Stimulated activated CD4-positive, alpha-beta T cell treated with anti-CD3 and anti-CD28 coated beads, TNF-alpha, amount 100 ng/mL, for 48 hours (primary cell): ENCODE results near the gene TRNP1.
"Not testable (repeated sequence)": the region's sequence is repeated elsewhere in the genome, so short reads cannot be mapped to it uniquely, and the experiment has no call there.

ENCODE experiments used
- DNase-seq, 3 donors: peaks; one replicate each; pipeline ENCODE4 v3.0.0-alpha.2; 2020; ENCODE audit warnings: low read depth in 3 of 3

TRNP1 gene, protein sequence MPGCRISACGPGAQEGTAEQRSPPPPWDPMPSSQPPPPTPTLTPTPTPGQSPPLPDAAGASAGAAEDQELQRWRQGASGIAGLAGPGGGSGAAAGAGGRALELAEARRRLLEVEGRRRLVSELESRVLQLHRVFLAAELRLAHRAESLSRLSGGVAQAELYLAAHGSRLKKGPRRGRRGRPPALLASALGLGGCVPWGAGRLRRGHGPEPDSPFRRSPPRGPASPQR

DNA sequence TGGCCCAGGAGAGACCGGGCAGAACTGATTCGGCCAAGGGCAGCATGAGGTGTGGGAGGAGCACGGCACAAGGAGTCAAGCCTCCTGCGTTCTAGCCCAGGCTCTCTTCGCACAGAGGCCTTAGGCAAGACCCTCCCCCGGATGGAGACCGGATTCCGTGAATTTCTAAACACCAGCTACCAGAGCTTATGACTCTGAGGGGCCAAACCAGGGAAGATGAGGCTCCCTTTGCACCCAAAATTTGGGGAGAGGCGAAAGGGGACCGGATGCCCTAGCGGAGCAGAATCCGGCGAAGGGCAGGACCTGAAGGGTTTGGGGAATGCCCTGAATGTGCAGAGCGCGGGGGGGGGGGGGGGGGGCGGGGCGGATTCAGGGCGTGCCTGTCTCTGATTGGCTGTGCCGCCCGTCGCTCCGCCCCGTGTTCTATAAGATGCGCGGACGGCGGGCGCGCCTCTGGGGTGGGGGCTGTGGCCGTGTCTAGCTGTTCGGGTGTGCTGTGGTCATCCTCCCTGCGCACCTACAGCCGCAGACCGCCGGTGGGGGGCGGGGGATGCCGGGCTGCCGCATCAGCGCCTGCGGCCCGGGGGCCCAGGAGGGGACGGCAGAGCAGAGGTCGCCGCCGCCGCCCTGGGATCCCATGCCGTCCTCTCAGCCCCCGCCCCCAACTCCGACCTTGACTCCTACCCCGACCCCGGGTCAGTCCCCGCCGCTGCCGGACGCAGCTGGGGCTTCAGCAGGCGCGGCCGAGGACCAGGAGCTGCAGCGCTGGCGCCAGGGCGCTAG is at the start of gene TRNP1:
Gene TRNP1, plus strand, starts transcription at position 456 of the 783 bp plus-strand sequence. Its CDS starts 95 bp downstream, at position 551.
- peak; percentile 37 to 59 (median 52) for DNase-seq

GRCh38 chr1:26945138-26945537 is 48.4 kb upstream of the TRNP1 start:
- DNase-seq, result no peak

- DNase-seq, result no peak
Observed at GRCh38 chr1:26945728-26946127, 47.8 kb upstream of the TRNP1 start.

- no peak for DNase-seq
Observed at GRCh38 chr1:26946270-26946669, 47.2 kb upstream of the TRNP1 start.

DNA sequence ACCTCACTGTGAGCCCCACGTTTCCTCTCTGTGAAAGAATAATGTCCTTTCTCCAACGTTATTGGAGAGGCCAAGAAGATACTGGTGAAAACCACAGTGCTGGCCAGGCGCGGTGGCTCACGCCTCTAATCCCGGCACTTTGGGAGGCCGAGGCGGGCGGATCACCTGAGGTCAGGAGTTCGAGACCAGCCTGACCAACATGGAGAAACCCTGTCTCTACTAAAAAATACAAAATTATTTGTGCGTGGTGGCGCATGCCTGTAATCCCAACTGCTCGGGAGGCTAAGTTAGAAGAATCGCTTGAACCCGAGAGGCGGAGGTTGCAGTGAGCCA is 44.8 kb upstream of the TRNP1 start:
- not testable (repeated sequence) for DNase-seq

- DNase-seq, result no peak
Observed at GRCh38 chr1:26949266-26949925, 44.1 kb upstream of the TRNP1 start.

- DNase-seq, result no peak
Observed at GRCh38 chr1:26949926-26950319, 43.6 kb upstream of the TRNP1 start.

DNA sequence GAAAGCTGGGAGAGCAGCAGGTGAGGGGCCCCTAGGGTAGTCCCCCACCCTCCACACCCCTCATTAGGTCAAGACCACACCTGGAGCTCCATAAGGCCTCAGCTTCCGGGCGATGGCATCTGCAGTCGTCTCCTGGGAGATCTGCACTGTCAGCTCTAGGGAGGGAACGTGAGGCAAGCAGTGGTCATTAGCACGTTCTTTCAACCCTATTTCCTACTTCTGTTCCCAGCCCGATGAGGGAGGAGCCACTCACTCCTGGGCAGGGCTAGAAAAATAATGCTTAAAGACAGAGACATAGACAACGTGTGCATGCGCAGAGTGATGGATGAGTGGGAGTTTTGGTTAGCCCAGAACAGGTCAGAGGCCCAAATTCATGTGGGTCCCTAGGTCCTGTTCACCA is 42.9 kb upstream of the TRNP1 start:
- no peak for DNase-seq

DNA sequence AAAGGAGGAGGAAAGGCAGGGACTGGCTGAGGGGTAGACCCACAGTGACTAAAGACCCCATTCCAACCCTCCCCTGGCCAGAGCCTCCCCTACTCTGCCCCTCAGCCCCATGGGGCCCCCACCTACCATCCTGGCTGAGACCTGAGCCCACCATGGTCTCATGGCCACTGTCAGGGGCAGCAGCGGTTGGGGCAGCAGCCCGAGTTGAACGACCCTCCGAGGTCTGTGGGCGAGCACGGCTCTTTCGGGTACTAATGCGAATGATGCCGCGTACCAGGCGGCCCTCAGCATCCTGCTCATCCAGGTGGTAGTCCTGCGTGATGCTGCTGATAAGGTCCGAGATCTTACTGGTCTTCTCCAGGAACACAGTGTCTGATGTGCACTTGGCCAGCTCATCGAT is 42.3 kb upstream of the TRNP1 start:
- no peak for DNase-seq

- no peak for DNase-seq
Observed at GRCh38 chr1:26951821-26952497, 41.5 kb upstream of the TRNP1 start.

DNA sequence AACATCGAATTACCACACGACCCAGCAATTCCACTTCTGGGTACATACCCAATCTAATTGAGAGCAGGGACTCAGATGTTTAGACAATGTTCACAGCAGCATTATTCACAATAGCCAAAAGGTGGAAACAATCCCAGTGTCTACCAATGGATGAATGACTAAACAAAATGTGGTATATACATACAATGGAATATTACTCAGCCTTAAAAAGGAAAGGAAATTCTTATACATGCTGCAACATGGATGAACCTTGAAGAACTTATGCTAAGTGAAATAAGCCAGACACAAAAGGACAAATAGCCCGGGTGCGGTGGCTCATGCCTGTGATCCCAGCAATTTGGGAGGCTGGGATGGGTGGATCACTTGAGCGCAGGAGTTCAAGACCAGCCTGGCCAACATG is 40.1 kb upstream of the TRNP1 start:
- no peak for DNase-seq

DNA sequence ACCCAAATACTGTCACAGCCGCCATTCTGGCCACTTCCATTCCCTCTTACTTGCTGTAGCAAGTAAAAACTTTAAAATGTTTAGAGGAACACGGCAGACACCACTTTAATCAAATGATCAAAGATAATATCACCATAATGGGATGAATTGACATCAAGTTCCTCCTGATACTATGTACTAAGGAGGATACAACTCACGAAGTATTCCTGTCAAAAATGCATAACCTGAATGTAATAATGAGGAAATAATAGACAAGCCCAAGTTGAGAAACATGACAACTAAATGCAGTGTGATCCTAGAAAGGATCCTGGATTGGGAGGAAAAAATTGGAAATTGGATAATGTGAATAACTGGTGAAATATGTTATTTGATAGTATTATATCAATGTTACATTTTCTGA is 37.2 kb upstream of the TRNP1 start:
- DNase-seq, result no peak

DNA sequence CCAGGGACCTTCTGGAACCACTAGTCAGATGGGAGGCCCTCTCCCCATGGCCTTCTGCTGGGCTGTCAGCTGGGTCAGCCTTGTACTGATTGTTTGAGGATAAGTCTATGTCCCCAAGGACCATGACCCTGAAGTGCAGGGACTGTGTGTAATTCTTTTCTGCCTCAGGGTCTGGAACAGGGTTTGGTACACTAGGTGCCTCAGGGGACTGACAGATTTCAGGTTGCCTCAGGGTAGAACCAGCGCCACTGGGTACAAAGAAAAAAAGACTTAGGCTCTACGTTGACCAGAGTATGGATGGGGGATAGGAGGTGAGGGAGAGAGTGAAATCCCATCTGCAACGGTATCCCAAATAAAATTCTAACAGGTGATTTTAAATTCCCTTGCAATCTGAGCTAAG is 36.2 kb upstream of the TRNP1 start:
- no peak for DNase-seq

DNA sequence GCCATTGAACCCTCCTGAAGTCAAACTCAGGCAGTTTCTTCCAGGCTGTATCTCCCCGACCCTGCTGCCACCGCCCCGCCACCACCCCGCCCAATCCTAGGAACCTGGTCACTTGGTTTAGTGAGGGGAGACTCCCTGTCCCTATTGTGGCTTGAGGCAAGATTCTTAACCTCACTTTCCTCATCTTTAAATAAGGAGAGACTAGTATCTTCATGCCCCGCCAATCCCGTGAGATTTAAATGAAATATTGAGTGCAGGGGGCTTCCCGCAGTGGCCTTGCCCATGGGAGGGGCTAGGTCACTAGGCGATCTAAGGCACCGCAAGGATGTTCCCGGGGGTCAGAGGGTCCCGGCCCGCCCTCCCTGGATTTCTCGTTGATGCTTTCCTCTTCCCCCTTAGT is 34.2 kb upstream of the TRNP1 start:
- DNase-seq, result no peak

DNA sequence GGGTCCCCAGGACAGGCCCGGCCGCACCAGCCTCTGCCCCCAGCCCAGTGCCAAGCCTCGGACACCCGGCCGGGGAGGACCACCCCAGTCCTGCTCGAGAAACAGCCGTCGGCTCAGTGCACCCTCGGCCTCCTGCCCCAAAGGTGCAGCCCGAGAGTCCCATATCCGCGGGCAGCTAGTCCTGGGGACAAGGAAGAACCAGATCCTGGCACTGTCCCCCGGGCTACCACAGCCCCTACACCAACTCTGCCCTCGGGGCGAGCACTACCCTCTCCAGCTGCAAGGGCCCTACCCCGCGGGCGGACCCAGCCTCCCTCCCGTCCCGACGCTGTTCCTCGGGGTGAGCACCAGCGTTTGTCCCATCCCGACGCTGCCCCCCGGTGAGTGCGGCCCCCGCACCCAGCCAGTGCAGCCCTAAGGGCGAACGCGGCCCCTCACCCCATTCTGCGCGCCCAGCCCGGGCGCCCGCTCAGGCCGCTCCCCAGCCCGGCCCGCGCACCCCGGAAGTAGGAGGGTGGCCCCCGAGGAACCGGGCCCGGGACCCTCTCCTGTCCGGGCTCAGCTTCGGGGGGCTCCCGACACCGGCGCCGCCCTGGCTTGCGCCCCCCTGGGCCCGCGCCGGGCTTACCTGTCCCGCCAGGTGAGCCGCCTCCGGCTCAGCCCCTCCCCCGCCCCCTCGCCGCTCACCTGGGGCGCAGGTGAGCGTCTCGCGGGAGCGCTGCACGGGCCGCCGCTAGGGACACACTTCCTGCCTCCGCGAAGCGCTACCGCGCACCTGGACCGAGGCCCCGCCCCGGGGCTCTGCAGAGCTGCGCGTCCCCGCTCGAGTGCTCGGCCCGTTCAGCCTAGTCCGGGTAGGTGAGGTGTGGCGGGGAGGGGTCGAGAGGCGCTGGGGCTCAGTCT is 33.5 kb upstream of the TRNP1 start, which contains the start of gene KDF1:
Gene KDF1, minus strand, starts transcription at position 747 of the 903 bp plus-strand sequence. CDS start 8,088 bp downstream, outside the sequence.
- DNase-seq, result peak in 1 of 3 donors; percentile 20

- DNase-seq, result no peak
Observed at GRCh38 chr1:26960625-26960966, 32.9 kb upstream of the TRNP1 start.

- DNase-seq, result no peak
Observed at GRCh38 chr1:26961826-26962225, 31.7 kb upstream of the TRNP1 start.

GRCh38 chr1:26965213-26965612 is 28.3 kb upstream of the TRNP1 start:
- DNase-seq, result no peak

DNA sequence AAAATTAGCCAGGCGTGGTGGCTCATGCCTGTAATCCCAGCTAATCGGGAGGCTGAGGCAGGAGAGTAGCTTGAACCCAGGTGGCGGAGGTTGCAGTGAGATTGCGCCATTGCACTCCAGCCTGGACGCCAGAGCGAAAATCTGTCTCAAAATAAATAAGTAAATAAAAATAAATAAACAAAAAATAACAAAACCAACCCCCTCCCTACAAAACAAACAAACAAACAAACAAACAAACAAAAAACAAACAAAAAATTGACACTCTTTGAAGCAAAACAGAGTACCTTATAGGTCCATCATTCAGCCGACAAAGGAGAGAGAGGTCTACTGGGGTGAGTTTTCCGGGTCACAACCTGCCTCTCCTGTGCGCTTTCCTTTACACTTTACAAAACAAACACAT is 27.9 kb upstream of the TRNP1 start:
- DNase-seq, result no peak

DNA sequence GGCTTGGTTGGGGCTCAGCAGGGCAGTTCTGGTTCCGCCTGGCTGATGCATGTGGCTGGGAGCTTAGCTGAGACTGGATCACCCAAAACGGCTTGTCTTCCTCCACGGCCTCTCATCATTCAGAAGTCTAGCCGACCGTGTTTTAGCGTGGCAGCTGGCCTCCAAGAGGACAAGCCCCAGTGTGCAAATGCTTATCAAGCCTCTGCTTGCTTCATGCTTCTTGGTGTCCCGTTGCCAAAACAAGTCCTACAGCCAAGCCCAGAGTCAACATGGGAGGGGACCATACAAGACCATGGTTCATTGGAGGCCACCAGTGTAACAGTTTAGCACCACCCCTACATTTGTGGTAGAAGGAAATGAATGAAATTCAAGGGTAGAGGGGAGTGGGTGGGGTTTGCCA is 22.7 kb upstream of the TRNP1 start:
- DNase-seq, result no peak

GRCh38 chr1:26971590-26971989 is 21.9 kb upstream of the TRNP1 start:
- no peak for DNase-seq
